Right hindlimb (tissue), 1 donor: ENCODE measurements around the gene DPF1.
"Not testable (repeated sequence)": the region's sequence is repeated elsewhere in the genome, so short reads cannot be mapped to it uniquely, and the experiment has no call there.

Source experiments
- DNase-seq: peaks from one replicate; pipeline ENCODE4 v3.0.0-alpha.2; 2018

Gene DPF1

GRCh38 chr19:38224014-38224862 lies at the start of gene DPF1:
DPF1 (minus strand) TSS chr19:38224222; CDS start chr19:38224142, 80 bp downstream.
- peak; percentile 90 for DNase-seq

- DNase-seq, result no peak
Measured at GRCh38 chr19:38273499-38273898, 49.5 kb upstream of the DPF1 start.

DNA sequence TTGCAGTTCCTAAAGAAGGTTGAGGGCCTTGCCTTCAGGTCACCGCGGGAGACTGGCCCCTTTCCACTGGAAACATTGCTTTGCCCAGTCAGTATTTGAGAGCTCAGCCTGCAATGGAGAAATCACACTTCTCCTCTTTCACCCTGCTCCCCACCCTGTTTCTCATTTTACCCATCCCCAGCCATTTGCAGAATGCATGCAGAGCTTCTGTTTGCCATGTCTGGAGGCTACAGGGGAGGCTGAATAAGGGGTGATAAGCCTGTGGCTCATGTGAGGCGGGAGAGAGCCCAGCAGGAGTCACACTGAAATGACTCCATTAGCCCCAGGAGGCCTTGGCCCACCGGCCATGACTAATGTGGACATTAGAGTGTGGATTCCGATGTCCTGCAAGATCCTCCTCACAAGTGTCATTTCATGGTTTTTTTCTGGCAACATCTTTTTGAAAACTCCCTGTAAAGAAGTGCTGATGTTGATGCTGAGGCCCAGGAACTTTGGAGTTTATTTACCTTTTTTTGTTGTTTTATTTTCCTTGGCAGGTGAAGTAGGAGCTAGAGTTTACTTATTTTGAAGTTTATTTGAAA lies 46.7 kb upstream of the DPF1 start:
- DNase-seq, result no peak

GRCh38 chr19:38268539-38268938 lies 44.5 kb upstream of the DPF1 start:
- DNase-seq, result no peak

DNA sequence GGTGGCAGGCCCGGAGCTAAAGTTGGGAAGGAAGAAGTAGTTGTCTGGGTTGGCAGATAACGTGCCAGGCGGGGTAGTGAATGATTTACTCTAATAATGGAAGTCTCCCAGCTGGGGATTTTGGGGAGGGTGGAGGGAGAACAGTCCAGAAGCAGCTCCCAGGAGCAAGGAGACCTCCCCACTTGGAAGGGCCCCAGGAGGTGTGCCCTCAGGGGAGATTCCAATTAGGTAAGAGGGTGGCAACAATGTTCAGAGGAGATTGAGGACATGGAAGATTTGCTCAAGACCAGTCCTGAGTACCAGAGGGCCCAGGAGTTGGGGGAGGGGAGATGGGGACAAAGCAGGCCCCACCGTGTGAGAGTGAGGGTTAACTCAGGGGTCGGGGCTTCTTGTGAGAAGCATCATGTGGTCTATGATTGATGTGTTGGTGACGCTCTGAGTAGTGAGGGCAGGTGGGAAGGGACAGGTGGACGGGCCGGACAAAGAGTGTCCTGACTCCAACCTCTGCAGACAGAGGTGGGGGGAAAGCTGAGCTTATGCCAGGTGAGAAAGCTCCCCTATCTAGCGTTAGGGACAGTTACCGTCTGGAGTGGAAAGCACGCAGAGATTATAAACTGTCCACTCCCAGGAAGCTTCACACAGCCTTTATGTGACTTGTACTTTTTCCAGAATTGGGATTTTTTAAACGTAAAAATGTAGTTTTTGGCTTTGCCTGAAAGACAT lies 43.9 kb upstream of the DPF1 start:
- DNase-seq, result no peak

GRCh38 chr19:38266981-38267597 lies 43.1 kb upstream of the DPF1 start:
- no peak for DNase-seq

- DNase-seq, result no peak
Measured at GRCh38 chr19:38265921-38266429, 42.0 kb upstream of the DPF1 start.

- DNase-seq, result no peak
Measured at GRCh38 chr19:38265213-38265861, 41.3 kb upstream of the DPF1 start.

DNA sequence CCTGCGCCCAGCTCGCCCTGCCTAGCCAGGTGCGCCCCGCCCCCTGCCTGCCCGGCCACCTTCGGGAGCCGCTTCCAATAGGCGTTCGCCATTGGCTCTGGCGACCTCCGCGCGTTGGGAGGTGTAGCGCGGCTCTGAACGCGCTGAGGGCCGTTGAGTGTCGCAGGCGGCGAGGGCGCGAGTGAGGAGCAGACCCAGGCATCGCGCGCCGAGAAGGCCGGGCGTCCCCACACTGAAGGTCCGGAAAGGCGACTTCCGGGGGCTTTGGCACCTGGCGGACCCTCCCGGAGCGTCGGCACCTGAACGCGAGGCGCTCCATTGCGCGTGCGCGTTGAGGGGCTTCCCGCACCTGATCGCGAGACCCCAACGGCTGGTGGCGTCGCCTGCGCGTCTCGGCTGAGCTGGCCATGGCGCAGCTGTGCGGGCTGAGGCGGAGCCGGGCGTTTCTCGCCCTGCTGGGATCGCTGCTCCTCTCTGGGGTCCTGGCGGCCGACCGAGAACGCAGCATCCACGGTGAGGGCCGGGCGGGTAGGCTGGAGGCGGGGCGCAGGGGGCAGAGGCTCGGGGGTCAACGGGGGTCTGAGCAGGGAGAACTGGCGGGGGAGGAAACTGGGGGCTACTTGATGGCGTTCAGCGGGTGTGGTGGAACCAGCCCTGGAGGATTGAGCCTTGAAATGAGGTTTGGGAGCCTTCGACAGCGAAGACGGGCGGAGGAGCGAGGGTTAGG lies 40.6 kb upstream of the DPF1 start, which contains the start of gene SPINT2:
SPINT2 (plus strand) TSS at position 88 of the 727 bp plus-strand sequence; CDS start at position 408, 320 bp downstream.
- no peak for DNase-seq

GRCh38 chr19:38263689-38264485 lies 39.9 kb upstream of the DPF1 start:
- no peak for DNase-seq

DNA sequence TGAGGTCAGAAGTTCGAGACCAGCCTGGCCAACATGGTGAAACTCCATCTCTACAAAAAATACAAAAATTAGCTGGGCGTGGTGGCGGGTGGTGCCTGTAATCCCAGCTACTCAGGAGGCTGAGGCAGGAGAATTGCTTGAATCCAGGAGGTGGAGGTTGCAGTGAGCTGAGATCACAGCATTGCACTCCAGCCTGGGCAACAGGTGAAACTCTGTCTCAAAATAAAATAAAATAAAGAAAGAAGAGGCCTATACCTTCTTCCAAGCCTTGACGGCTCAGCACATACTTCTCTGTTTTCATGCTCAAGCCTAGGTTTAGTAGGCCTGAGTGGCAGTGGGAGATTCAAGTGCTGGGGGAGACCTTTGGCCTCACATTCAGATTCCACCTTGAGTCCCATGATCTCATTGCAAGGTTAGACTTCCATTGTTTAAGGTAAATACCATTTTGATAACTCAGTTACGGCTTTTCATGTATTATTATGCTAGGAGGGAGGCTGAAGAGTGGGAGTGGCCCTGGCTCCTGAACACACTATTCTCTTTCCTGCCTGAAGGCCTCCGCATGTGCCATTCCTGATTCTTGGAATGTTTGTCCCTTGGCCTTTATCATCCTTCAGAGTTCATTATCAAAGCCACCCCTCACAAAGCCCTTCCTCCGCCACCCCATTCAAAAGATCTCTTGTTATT lies 38.7 kb upstream of the DPF1 start:
- no peak for DNase-seq

- DNase-seq, result not testable (repeated sequence)
Measured at GRCh38 chr19:38261942-38262341, 37.9 kb upstream of the DPF1 start.

GRCh38 chr19:38255383-38256014 lies 31.5 kb upstream of the DPF1 start:
- peak; percentile 52 for DNase-seq

DNA sequence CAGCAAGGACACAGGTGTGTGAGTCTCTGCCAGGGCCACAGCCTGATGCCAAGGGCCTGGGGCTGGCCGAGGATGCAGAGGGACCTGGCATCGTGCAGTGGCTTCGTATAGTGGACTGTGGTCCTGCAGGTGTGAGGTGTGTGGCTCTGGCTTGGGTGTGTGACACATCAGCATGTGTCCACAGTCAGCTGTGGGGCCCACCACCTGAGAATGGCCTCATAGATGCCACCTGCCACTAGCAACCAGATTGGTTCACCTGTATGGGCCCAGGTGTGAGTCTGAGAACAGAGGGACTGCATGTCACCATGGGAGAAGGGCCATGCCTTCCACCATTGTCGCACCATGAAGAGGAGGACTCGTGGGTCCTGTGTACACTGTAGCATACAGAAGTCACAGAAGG lies 29.8 kb upstream of the DPF1 start:
- DNase-seq, result no peak

DNA sequence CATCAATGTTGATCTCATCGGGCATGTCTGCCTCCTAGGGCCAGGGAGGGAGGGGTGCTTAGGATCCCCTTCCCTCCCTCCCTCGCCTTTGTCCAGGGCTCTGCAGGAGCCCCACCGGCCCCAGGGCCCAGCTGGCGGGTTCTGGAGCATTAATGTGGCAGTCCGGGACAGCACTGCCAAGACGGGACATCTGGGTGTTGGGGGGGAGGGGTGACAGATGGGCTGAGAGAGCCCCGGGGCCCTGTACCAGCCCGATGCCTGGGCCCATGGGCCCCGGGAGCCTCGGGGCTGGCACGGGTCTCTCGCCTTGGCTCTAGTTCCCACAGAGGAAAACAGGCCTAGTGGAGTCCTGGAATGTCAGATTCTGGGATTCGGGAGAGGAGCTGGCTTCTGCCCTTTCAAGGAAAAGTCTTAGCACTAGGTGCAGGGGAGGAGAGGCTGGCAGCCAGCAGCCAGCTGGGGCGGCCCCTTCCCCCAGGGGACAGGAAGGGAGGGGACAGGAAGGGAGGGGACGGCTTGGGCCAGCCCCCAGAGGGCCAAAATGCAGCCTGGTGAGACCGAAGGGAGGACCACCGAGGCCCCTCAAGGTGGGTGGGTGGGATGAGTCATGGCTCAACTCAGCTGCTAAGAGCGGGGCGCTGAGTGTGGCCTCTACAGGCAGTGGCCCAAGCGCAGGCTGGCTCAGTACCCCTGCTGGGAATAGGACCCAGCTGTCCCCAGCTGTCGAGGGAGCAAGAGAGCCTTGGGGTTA lies 29.1 kb upstream of the DPF1 start:
- DNase-seq, result peak; percentile 69

DNA sequence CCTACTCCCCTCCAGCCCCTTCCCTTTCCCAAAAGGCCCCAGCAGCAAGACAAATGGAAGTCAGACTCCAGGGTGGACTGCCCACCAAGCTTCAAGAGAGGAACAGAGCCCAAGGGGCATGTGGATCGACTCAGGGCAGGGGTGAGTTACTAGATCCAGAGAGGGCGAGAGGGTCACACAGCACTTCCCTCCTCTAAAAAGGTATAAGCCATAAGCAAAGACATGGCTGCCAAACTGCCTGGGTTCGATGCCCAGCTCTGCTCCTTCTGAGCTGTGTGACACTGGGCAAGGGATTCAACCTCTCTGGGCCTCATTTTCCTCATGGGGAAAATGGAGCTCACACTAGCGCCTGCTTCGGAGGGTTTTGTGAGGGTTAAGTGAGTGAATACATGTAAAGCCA lies 28.4 kb upstream of the DPF1 start:
- no peak for DNase-seq

DNA sequence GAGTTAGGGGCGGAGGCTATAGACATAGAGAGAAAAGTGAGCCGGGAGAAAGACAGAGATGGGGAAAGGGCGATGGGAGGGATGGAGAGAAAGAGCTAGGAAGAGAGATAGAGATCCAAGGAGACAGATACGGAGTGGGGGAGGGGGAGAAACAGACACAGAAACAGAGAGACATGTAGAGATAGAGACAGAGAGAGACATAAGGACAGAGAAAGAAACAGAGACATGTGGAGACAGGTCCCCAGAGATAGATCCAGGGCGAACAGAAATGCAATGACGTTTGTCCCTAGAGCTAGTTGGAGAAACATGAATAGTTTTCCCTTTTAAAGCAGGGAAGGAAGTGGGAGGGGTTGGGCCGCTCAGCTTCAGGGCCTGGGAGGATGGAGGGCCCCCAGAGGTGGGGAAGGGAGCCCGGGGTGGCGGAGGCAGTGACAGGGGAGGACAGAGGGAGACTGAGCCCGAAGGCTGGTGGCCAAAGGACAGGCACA lies 27.6 kb upstream of the DPF1 start:
- peak; percentile 65 for DNase-seq

DNA sequence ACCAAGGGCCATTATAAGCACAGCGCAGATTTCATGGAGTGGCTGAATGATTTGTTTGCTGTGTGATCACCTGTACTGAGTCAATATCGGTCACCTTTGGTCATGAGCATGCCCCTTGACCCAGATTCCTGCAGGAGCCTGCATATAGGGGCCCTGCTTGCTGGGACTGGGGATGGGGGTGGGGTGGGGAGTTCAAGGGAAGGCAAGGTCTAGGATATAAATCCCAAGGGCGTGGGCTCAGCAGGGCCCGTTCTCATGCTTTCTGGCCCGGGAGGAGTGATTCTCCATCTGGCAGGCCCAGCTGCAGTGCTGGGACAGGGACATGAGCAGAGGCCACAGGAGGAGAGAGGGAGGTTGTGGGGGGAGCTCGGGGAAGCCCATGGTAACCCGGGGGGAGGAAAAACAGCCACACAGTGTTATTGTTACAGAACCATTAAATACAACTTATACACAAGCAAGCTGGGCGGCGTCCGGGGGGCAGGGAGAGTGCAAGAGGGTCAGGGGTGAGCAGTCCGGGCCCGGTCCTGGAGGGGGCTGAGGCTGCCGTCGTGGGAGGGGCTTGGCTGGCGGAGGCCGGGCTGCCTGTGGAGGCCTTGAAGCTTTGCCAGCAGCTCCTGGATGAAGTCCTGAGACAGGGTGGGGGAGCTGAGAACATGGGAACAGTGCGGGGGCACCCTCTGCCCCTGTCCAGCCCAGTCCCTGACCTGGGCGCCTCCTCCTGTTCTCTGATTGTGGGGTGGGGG lies 27.0 kb upstream of the DPF1 start:
- peak; percentile 86 for DNase-seq
